ENCODE measurements around the gene WFIKKN1. TPM values are rescaled to one million over a fixed set of nuclear protein-coding genes. Genes with fewer than 3 reads are reported as not detected.

WFIKKN1 gene
- total RNA-seq, 4 donors from 2014 or later: 0.26 to 1.4 (median 0.76) TPM; not detected in 1

GRCh38 chr16:680625-680945 lies 49.8 kb downstream of the WFIKKN1 start:
- TF ChIP-seq CTCF (IDR thresholded peaks at IDR 0.05): no peak
- no peak for TF ChIP-seq POLR2A (IDR thresholded peaks at IDR 0.05)
- Histone ChIP-seq H3K4me1 (peaks cover 0 to 34% of the 10 kb centered on the region in 2 donors), H3K27me3 (no peaks in the 10 kb centered on the region), H3K27ac (peak overlapping the region; percentile 86 to 96), H3K36me3 (no peaks in the 10 kb centered on the region), H3K4me3 (peak overlapping the region; percentile 39 to 82), H3K9me3 (no peaks in the 10 kb centered on the region)
- intact Hi-C loops (cut with DNase I; ENCODE audit: low total_unique reads): no loop called here
- no peak for DNase-seq

- peak overlapping the region; percentile 39 to 82 for H3K4me3 ChIP-seq
- H3K27me3 ChIP-seq: no peaks in the 10 kb centered on the region
- intact Hi-C loops (cut with DNase I; ENCODE audit: low total_unique reads): no loop called here
- peak overlapping the region; percentile 86 to 96 for H3K27ac ChIP-seq
- H3K4me1 ChIP-seq: peaks cover 0 to 29% of the 10 kb centered on the region in 2 donors
- no peak for DNase-seq
- TF ChIP-seq CTCF (IDR thresholded peaks at IDR 0.05) (no peak), POLR2A (IDR thresholded peaks at IDR 0.05) (no peak)
- no peaks in the 10 kb centered on the region for H3K9me3 ChIP-seq
- H3K36me3 ChIP-seq: no peaks in the 10 kb centered on the region
Observed at GRCh38 chr16:680967-681745, 50.4 kb downstream of the WFIKKN1 start.

GRCh38 chr16:681746-682427 lies 51.1 kb downstream of the WFIKKN1 start:
- TF ChIP-seq CTCF (IDR thresholded peaks at IDR 0.05) (no peak), POLR2A (IDR thresholded peaks at IDR 0.05) (no peak)
- H3K36me3 ChIP-seq: no peaks in the 10 kb centered on the region
- H3K27ac ChIP-seq: no peak overlapping the region
- no peaks in the 10 kb centered on the region for H3K27me3 ChIP-seq
- H3K9me3 ChIP-seq: no peaks in the 10 kb centered on the region
- intact Hi-C loops (cut with DNase I; ENCODE audit: low total_unique reads): no loop called here
- no peak overlapping the region for H3K4me3 ChIP-seq
- peaks cover 0 to 29% of the 10 kb centered on the region in 2 donors for H3K4me1 ChIP-seq
- DNase-seq: no peak

- no peak for DNase-seq
- no peak overlapping the region for H3K27ac ChIP-seq
- no peaks in the 10 kb centered on the region for H3K9me3 ChIP-seq
- peaks cover 0 to 29% of the 10 kb centered on the region in 2 donors for H3K4me1 ChIP-seq
- no peak overlapping the region for H3K4me3 ChIP-seq
- no peaks in the 10 kb centered on the region for H3K36me3 ChIP-seq
- intact Hi-C loops (cut with DNase I; ENCODE audit: low total_unique reads): no loop called here
- no peak for TF ChIP-seq CTCF (IDR thresholded peaks at IDR 0.05)
- no peak for TF ChIP-seq POLR2A (IDR thresholded peaks at IDR 0.05)
- no peaks in the 10 kb centered on the region for H3K27me3 ChIP-seq
Observed at GRCh38 chr16:682493-683395, 52.0 kb downstream of the WFIKKN1 start.
